Karpas-422 (cell line): Measurements from ENCODE around the gene PRPF19. TPM values are rescaled to one million over a fixed set of nuclear protein-coding genes. Genes with fewer than 3 reads are reported as not detected.

ENCODE experiments used
- DNase-seq: peaks from one replicate; pipeline ENCODE4 v3.0.0-alpha.2; 2015
- H2AFZ ChIP-seq: fragments of 200-600 bp; sonication (generic); 2 replicates; pipeline ENCODE4 v1.6.1; 2014; ENCODE audit warnings: antibody characterized with exemption, low read length, mixed read lengths
- H3K27ac ChIP-seq: fragments of 200-600 bp; sonication (generic); 2 replicates; pipeline ENCODE4 v1.5.1; 2014; ENCODE audit warnings: mild to moderate bottlenecking, low read length, moderate library complexity
- H3K27me3 ChIP-seq: fragments of 200-600 bp; sonication (generic); 2 replicates; pipeline ENCODE4 v1.6.1; 2014; ENCODE audit warnings: low read length, mixed read lengths
- H3K36me3 ChIP-seq: fragments of 200-600 bp; sonication (generic); 2 replicates; pipeline ENCODE4 v1.6.1; 2014; ENCODE audit warnings: low read length, mixed read lengths; ENCODE audit not compliant: insufficient read depth
- H3K4me1 ChIP-seq: fragments of 200-600 bp; sonication (generic); 2 replicates; pipeline ENCODE4 v1.6.1; 2014; ENCODE audit warnings: mild to moderate bottlenecking, low read length, mixed read lengths
- H3K4me2 ChIP-seq: fragments of 200-600 bp; sonication (generic); 2 replicates; pipeline ENCODE4 v1.6.1; 2014; ENCODE audit warnings: low read length, low read depth, mild to moderate bottlenecking; ENCODE audit not compliant: poor library complexity, severe bottlenecking
- H3K4me3 ChIP-seq: fragments of 200-600 bp; sonication (generic); 2 replicates; pipeline ENCODE4 v1.5.1; 2014; ENCODE audit warnings: mild to moderate bottlenecking, antibody characterized with exemption, low read length, mixed read lengths
- H3K79me2 ChIP-seq: fragments of 200-600 bp; sonication (generic); 2 replicates; pipeline ENCODE4 v1.6.1; 2014; ENCODE audit warnings: mild to moderate bottlenecking, low read length, mixed read lengths
- H3K9ac ChIP-seq: fragments of 200-600 bp; sonication (generic); 2 replicates; pipeline ENCODE4 v1.6.0; 2014; ENCODE audit warnings: low read length
- H3K9me2 ChIP-seq: fragments of 200-600 bp; sonication (generic), shearing (Covaris generic); replicated peaks from 2 replicates; pipeline ENCODE4 v1.6.0; 2014; ENCODE audit warnings: mild to moderate bottlenecking, low read length, moderate library complexity; ENCODE audit not compliant: insufficient read depth
- H3K9me3 ChIP-seq: fragments of 300-700, 200-600 bp; sonication (generic); 2 replicates; pipeline ENCODE4 v1.6.1; 2014; ENCODE audit warnings: low read length, mixed read lengths
- H4K20me1 ChIP-seq: fragments of 200-600 bp; sonication (generic); 2 replicates; pipeline ENCODE4 v1.6.1; 2014; ENCODE audit warnings: mild to moderate bottlenecking, antibody characterized with exemption, low read length, low read depth; ENCODE audit not compliant: insufficient read depth
- total RNA-seq: library from RNA; depleted of rRNA; stranded (reverse); fragments of >200 nt; shearing (Covaris generic); gene quantifications from 2 replicates; pipeline ENCODE4 v1.2.3, GENCODE V29; 2014; ENCODE audit warnings: low replicate concordance

Gene PRPF19
- total RNA-seq, 1 experiment from 2014 or later, result 109 TPM

DNA sequence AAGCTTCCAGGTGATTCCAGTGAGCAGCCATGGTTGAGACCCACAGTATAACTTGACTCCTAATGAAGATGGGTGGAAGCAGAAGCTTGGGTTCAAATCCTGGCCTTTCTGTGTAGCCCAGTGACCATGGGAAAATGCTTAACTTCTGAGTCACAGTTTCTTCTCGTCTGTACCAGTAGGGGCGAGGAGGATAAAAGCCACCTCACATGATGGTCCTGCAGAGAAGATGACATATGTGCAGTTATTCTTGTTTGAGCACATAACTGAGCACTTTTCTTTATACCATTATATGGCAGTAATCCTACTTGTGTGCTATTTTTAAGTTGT is 12.5 kb upstream of the PRPF19 start:
- Histone ChIP-seq H3K9me2 (no peaks in the 10 kb centered on the region), H3K36me3 (peaks cover 14% of the 10 kb centered on the region), H3K27ac (peak overlapping the region; percentile 76), H3K9me3 (no peaks in the 10 kb centered on the region), H3K4me2 (peak overlapping the region; percentile 52), H4K20me1 (no peaks in the 10 kb centered on the region), H3K79me2 (peaks cover 48% of the 10 kb centered on the region), H2AFZ (no peak overlapping the region), H3K9ac (peak overlapping the region; percentile 49), H3K27me3 (no peaks in the 10 kb centered on the region), H3K4me1 (peaks cover 61% of the 10 kb centered on the region), H3K4me3 (peak overlapping the region; percentile 4; the same call in 1 of the 2 replicates)
- no peak for DNase-seq

DNA sequence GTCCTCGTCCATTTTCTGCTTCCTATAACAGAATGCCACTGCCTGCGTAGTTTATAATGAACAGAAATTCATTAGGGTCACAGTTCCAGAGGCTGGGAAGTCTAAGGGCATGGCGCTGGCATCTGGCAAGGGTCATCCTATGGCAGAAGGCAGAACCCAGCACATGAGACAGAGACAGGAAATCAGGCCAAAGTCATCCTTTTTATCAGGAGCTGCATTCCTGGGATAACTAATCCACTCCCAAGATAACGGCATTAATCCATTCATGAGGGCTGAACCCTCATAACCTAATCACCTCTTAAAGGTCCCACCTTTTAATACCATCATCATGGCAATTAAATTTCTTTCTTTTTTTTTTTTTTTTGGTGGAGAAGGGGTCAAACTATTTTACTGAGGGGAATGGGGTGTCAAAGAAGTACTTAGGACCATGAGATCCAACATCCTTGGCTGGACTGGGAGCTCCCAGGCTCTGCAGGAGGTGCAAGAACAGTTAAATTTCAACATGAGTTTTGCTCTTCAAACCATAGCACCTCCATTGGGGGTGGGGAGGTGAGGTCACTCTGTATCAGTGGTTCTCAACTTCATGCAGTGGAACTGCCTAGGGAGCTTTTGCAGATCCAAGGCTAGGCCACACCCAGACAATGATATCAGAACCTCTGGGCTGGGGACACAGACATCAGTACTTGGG is 12.0 kb upstream of the PRPF19 start:
- Histone ChIP-seq H3K4me1 (peaks cover 60% of the 10 kb centered on the region), H3K27ac (peak overlapping the region; percentile 76), H3K4me2 (peak overlapping the region; percentile 52), H3K9me2 (no peaks in the 10 kb centered on the region), H3K9ac (peak overlapping the region; percentile 49), H2AFZ (no peak overlapping the region), H3K27me3 (no peaks in the 10 kb centered on the region), H4K20me1 (no peaks in the 10 kb centered on the region), H3K79me2 (peaks cover 48% of the 10 kb centered on the region), H3K4me3 (peak overlapping the region; percentile 4; the same call in 1 of the 2 replicates), H3K36me3 (peaks cover 14% of the 10 kb centered on the region), H3K9me3 (no peaks in the 10 kb centered on the region)
- no peak for DNase-seq

DNA sequence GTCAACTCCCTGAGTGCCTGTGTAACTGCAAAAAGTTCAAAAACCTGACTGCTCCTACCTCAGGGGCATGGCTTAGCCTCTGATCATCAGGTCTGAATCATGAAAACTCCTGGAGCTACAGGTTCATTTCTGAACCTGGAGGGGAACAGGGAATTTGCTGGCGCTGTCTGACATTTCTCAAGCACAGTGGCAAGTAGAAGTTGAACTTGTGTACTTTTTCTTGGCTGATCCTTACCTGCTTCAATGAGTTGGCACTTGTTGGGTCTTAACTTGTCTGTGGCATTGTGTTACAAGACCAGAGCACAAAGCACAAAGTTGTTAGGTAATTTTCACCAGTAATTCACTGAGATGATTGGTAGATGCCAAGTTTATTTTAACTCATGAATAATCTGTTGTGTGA is 10.9 kb upstream of the PRPF19 start:
- H2AFZ ChIP-seq, result no peak overlapping the region
- H3K79me2 ChIP-seq, result peaks cover 48% of the 10 kb centered on the region
- no peaks in the 10 kb centered on the region for H3K9me2 ChIP-seq
- H3K36me3 ChIP-seq, result peaks cover 14% of the 10 kb centered on the region
- H3K4me2 ChIP-seq, result no peak overlapping the region
- peak overlapping the region; percentile 85 for H3K27ac ChIP-seq
- H4K20me1 ChIP-seq, result no peaks in the 10 kb centered on the region
- H3K27me3 ChIP-seq, result no peaks in the 10 kb centered on the region
- H3K4me3 ChIP-seq, result no peak overlapping the region
- peak overlapping the region; percentile 16; the same call in 1 of the 2 replicates for H3K9ac ChIP-seq
- H3K4me1 ChIP-seq, result peaks cover 65% of the 10 kb centered on the region
- H3K9me3 ChIP-seq, result no peaks in the 10 kb centered on the region
- DNase-seq, result no peak

DNA sequence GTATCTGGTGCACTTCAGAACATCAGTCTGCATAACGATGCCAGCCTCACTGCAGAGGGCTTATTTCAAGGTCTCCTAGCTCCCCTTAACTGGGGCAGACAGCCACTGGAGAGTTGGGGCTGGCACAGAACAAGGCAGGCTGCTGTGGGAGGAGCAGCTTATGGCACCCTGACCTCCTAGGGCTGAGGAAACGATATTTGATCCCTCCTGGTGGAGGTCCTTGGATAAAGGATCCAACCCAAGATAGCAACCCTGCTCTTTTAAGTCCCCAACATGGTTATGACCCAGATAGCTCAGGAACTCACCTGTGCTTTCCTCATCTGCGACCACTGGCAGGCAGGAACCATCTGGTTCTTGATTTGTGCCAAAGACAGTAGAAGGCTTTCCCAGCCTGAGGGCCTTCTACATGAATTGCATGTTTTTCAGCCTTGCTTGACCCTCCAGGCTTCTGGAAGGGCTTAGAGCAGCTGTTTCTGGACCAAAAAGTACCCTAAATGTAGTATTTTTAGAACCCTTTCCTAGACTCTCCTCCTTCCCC is 10.4 kb upstream of the PRPF19 start:
- Histone ChIP-seq H3K9ac (peak overlapping the region; percentile 16; the same call in 1 of the 2 replicates), H2AFZ (no peak overlapping the region), H3K27me3 (no peaks in the 10 kb centered on the region), H3K9me3 (no peaks in the 10 kb centered on the region), H3K4me1 (peaks cover 65% of the 10 kb centered on the region), H3K4me2 (peak overlapping the region; percentile 98), H3K27ac (peak overlapping the region; percentile 85), H3K36me3 (peaks cover 14% of the 10 kb centered on the region), H4K20me1 (no peaks in the 10 kb centered on the region), H3K79me2 (peaks cover 48% of the 10 kb centered on the region), H3K4me3 (no peak overlapping the region), H3K9me2 (no peaks in the 10 kb centered on the region)
- DNase-seq, result no peak

DNA sequence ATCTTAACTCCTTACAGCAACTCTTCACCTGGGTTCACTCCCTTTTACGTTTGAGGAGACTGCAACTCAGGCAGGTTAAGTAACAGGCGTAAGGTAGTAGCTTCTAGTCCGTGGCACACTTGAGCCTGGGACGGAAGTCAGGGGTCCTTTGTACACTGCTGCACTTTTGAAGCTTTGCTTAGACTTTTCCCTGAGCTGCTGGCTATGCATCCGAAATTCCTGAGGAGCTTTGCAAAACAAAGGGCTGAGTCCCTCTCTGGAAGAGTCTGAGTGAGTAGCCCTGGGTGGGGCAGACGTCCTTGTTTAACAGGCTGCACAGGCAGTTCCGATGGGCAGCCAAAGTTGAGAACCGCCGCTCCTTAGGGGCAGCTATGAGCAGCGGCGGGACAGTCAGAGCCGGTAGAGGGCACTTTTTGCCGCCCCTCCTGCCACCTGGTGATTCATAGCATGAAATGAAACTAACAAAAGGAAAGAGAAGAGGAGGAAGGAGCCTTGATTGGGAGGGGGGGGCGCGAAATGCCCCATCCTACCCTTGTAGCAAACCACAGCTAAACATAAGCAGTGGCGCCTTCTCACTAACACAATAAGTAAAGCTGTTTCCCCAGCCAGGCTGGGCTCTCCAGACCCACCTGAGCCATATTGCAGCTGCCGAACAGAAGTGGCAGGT is 9.0 kb upstream of the PRPF19 start:
- peaks cover 48% of the 10 kb centered on the region for H3K79me2 ChIP-seq
- peak overlapping the region; percentile 98 for H3K4me2 ChIP-seq
- peaks cover 9% of the 10 kb centered on the region for H3K36me3 ChIP-seq
- peak overlapping the region; percentile 79 for H3K9ac ChIP-seq
- H4K20me1 ChIP-seq, result no peaks in the 10 kb centered on the region
- peak; percentile 83 for DNase-seq
- peak overlapping the region; percentile 7; the same call in 1 of the 2 replicates for H2AFZ ChIP-seq
- H3K4me3 ChIP-seq, result peak overlapping the region; percentile 85
- H3K27me3 ChIP-seq, result no peaks in the 10 kb centered on the region
- H3K27ac ChIP-seq, result peak overlapping the region; percentile 85
- H3K4me1 ChIP-seq, result peaks cover 71% of the 10 kb centered on the region
- no peaks in the 10 kb centered on the region for H3K9me3 ChIP-seq
- no peaks in the 10 kb centered on the region for H3K9me2 ChIP-seq

DNA sequence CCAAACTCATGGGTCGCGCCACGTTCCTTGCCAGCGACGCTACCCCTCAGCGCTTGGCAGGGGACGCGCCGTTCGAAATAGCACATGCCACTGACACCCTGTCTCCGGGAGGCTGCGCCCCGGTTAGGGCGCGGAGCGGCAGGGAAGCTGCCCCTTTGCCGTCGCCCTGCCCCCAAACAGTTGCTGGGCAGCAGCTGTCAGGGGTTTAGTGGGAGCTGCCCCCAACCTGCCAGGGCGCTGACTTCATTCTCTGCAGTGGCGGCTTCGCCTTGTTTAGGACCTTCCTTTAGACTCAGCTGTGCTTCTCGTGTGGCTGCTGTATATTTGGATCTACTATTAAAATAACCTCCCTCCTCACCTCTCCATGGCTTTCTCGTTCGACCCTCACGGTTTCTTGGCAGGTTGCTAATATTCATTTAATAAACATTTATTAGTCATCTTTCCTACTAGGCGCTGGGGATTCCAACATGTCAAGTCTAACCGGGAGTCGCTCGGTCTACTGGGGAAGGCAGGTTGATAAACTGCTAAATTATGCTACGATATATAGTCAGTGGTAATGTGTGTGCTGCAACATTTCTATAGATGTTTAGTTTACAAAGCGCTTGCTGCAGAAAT is 8.4 kb upstream of the PRPF19 start:
- peak overlapping the region; percentile 98 for H3K4me2 ChIP-seq
- H4K20me1 ChIP-seq, result no peaks in the 10 kb centered on the region
- H3K27ac ChIP-seq, result peak overlapping the region; percentile 85
- H3K9me3 ChIP-seq, result no peaks in the 10 kb centered on the region
- peaks cover 74% of the 10 kb centered on the region for H3K4me1 ChIP-seq
- H3K9me2 ChIP-seq, result no peaks in the 10 kb centered on the region
- H2AFZ ChIP-seq, result peak overlapping the region; percentile 25; the same call in 1 of the 2 replicates
- no peaks in the 10 kb centered on the region for H3K27me3 ChIP-seq
- peak; percentile 73 for DNase-seq
- H3K4me3 ChIP-seq, result peak overlapping the region; percentile 85
- peaks cover 48% of the 10 kb centered on the region for H3K79me2 ChIP-seq
- H3K9ac ChIP-seq, result peak overlapping the region; percentile 79
- H3K36me3 ChIP-seq, result peaks cover 3% of the 10 kb centered on the region; the same call in 1 of the 2 replicates

DNA sequence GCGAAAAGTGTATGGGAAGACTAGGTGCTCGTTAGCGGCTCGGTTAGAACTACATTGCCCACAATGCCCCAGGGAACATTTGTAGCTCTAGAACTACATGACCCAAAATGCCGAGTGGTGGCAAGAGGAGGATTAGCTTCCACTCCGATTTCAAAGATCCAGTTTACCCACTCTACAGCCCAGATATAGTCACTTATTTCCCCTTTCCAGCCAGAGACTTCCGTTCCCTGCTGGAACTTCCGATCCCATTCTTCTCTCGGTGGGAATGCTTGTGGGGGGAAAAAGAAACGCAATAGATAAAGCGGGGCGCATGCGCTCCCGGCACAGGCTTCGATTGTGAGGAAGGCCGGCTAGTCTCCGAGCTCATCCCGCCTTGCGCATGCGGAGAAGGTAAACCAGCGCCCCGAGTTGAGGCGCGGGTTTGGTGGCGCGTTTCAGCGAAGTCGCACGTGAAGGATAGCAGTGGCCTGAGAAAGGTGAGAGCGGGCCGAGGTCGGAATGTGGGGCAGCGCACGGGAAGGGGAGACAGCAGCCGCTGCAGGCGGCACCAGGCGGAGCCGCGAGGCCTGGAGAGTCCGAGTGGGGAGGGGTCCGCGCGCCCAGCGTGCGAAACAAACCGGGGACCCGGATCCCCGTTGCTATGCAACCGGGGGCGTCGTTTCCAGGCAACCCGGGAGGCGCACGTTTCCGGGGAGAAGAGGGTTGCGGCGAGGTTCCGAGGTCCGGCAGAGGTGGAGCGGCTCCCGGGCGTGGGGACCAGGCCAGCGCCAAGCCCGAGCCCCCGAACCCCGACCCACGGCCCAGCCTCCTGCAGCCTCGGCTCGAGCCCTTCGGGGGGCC is 7.6 kb upstream of the PRPF19 start, which contains the start of gene TMEM109:
Gene TMEM109, plus strand, starts transcription at position 366 of the 840 bp plus-strand sequence. CDS start 5,536 bp downstream, outside the sequence.
- peak within 1 kb of the TSS; percentile 98 for H3K4me2 ChIP-seq
- DNase-seq, result peak; percentile 96
- no peaks in the 10 kb centered on the region for H3K36me3 ChIP-seq
- H3K9ac ChIP-seq, result peak within 1 kb of the TSS; percentile 79
- H3K9me2 ChIP-seq, result no peaks in the 10 kb centered on the region
- H3K9me3 ChIP-seq, result no peaks in the 10 kb centered on the region
- H3K27ac ChIP-seq, result peak within 1 kb of the TSS; percentile 85
- no peaks in the 10 kb centered on the region for H3K27me3 ChIP-seq
- H2AFZ ChIP-seq, result peak within 1 kb of the TSS; percentile 25; the same call in 1 of the 2 replicates
- H3K79me2 ChIP-seq, result peaks cover 48% of the 10 kb centered on the region
- peaks cover 67% of the 10 kb centered on the region for H3K4me1 ChIP-seq
- H4K20me1 ChIP-seq, result no peaks in the 10 kb centered on the region
- peak within 1 kb of the TSS; percentile 85 for H3K4me3 ChIP-seq
